ENCODE measurements around the gene GPR146. TPM values are rescaled to one million over a fixed set of nuclear protein-coding genes. Genes with fewer than 3 reads are reported as not detected.
A peak's percentile ranks its signal among the peaks of the same experiment; 100 is the strongest.

GPR146 gene
- total and polyA plus RNA-seq, 2 of the 13 experiments (the other 11 are each of a cell fraction or from before 2014, with no cell fraction given) = 2.0 to 15.9 TPM

GRCh38 chr7:1028044-1028770, 16.1 kb upstream of the GPR146 start (continued):
- TF ChIP-seq MLXIP (CRISPR knock-in tag; IDR thresholded peaks at IDR 0.05; ENCODE audit: borderline replicate concordance) = no peak
- no peak for TF ChIP-seq NR1H2 (CRISPR knock-in tag; IDR thresholded peaks at IDR 0.05; ENCODE audit: borderline replicate concordance, low read depth)
- TF ChIP-seq, protein P1, sequence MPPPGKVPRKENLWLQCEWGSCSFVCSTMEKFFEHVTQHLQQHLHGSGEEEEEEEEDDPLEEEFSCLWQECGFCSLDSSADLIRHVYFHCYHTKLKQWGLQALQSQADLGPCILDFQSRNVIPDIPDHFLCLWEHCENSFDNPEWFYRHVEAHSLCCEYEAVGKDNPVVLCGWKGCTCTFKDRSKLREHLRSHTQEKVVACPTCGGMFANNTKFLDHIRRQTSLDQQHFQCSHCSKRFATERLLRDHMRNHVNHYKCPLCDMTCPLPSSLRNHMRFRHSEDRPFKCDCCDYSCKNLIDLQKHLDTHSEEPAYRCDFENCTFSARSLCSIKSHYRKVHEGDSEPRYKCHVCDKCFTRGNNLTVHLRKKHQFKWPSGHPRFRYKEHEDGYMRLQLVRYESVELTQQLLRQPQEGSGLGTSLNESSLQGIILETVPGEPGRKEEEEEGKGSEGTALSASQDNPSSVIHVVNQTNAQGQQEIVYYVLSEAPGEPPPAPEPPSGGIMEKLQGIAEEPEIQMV (CRISPR knock-in tag; IDR thresholded peaks at IDR 0.05; ENCODE audit: low read depth) = no peak
- TF ChIP-seq RBM39 (IDR thresholded peaks at IDR 0.05; ENCODE audit: low read depth, low read length, poor library complexity, severe bottlenecking) = no peak
- TF ChIP-seq ZNF333 (CRISPR knock-in tag; IDR thresholded peaks at IDR 0.05; ENCODE audit: borderline replicate concordance) = no peak
- no peak for TF ChIP-seq ZNF781 (CRISPR knock-in tag; IDR thresholded peaks at IDR 0.05; ENCODE audit: borderline replicate concordance, not compliant biosample characterization)
- TF ChIP-seq ELF3 (CRISPR knock-in tag; IDR thresholded peaks at IDR 0.05) = no peak
- TF ChIP-seq ZFX (CRISPR knock-in tag; IDR thresholded peaks at IDR 0.05; ENCODE audit: low read depth) = peak; percentile 15; the same call in 1 of the 2 replicates
- TF ChIP-seq MYC (CRISPR knock-in tag; IDR thresholded peaks at IDR 0.05; ENCODE audit: borderline replicate concordance) = peak; percentile 70; the same call in 1 of the 2 replicates
- no peak for TF ChIP-seq MBNL3 (CRISPR knock-in tag; conservative IDR thresholded peaks at IDR 0.05)
- TF ChIP-seq HCFC1 (IDR thresholded peaks at IDR 0.05; ENCODE audit: low read depth, low read length) = no peak
- TF ChIP-seq, protein P2, sequence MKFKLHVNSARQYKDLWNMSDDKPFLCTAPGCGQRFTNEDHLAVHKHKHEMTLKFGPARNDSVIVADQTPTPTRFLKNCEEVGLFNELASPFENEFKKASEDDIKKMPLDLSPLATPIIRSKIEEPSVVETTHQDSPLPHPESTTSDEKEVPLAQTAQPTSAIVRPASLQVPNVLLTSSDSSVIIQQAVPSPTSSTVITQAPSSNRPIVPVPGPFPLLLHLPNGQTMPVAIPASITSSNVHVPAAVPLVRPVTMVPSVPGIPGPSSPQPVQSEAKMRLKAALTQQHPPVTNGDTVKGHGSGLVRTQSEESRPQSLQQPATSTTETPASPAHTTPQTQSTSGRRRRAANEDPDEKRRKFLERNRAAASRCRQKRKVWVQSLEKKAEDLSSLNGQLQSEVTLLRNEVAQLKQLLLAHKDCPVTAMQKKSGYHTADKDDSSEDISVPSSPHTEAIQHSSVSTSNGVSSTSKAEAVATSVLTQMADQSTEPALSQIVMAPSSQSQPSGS (CRISPR knock-in tag; IDR thresholded peaks at IDR 0.05) = no peak
- no peak for TF ChIP-seq ZNF792 (CRISPR knock-in tag; IDR thresholded peaks at IDR 0.05)
- TF ChIP-seq, protein P3, sequence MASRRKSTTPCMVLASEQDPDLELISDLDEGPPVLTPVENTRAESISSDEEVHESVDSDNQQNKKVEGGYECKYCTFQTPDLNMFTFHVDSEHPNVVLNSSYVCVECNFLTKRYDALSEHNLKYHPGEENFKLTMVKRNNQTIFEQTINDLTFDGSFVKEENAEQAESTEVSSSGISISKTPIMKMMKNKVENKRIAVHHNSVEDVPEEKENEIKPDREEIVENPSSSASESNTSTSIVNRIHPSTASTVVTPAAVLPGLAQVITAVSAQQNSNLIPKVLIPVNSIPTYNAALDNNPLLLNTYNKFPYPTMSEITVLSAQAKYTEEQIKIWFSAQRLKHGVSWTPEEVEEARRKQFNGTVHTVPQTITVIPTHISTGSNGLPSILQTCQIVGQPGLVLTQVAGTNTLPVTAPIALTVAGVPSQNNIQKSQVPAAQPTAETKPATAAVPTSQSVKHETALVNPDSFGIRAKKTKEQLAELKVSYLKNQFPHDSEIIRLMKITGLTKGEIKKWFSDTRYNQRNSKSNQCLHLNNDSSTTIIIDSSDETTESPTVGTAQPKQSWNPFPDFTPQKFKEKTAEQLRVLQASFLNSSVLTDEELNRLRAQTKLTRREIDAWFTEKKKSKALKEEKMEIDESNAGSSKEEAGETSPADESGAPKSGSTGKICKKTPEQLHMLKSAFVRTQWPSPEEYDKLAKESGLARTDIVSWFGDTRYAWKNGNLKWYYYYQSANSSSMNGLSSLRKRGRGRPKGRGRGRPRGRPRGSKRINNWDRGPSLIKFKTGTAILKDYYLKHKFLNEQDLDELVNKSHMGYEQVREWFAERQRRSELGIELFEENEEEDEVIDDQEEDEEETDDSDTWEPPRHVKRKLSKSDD (CRISPR knock-in tag; IDR thresholded peaks at IDR 0.05; ENCODE audit: low read depth) = no peak
- no peak for TF ChIP-seq PCBP1 (IDR thresholded peaks at IDR 0.05; ENCODE audit: borderline replicate concordance, low read depth, low read length)
- TF ChIP-seq ZSCAN25 (CRISPR knock-in tag; IDR thresholded peaks at IDR 0.05) = 0 out of 2 replicates have a peak, but pooled peaks have one; percentile 45

All from HepG2 (cell line).